Stimulated activated effector memory CD8-positive, alpha-beta T cell treated with anti-CD3 and anti-CD28 coated beads, Interleukin-12 subunit alpha, Interleukin-12 subunit beta, amount 100 ng/mL, for 72 hours (primary cell): ENCODE measurements around the gene OSTF1.
A peak's percentile ranks its signal among the peaks of the same experiment; 100 is the strongest.

Source experiments
- ATAC-seq: fragments of 150-1000 bp; cut with Tn5 transposase; 2 replicates; pipeline ENCODE4 v1.10.0; 2021
- DNase-seq, 2 donors: peaks; one replicate each; pipeline ENCODE4 v3.0.0; 2021 to 2022; ENCODE audit warnings: low spot score in 2 of 2
- H3K27ac Mint-ChIP-seq: one replicate; pipeline ENCODE4 v1.8.0; 2022; ENCODE audit warnings: mild to moderate bottlenecking, mixed read lengths
- H3K36me3 Mint-ChIP-seq: one replicate; pipeline ENCODE4 v1.8.0; 2022; ENCODE audit warnings: mild to moderate bottlenecking, mixed read lengths
- H3K4me1 Mint-ChIP-seq: one replicate; pipeline ENCODE4 v1.8.0; 2022; ENCODE audit warnings: mixed read lengths
- H3K4me3 Mint-ChIP-seq: one replicate; pipeline ENCODE4 v1.8.0; 2022; ENCODE audit warnings: mild to moderate bottlenecking, mixed read lengths
- H3K9me3 Mint-ChIP-seq: one replicate; pipeline ENCODE4 v1.8.0; 2022; ENCODE audit warnings: mixed read lengths

The OSTF1 gene

DNA sequence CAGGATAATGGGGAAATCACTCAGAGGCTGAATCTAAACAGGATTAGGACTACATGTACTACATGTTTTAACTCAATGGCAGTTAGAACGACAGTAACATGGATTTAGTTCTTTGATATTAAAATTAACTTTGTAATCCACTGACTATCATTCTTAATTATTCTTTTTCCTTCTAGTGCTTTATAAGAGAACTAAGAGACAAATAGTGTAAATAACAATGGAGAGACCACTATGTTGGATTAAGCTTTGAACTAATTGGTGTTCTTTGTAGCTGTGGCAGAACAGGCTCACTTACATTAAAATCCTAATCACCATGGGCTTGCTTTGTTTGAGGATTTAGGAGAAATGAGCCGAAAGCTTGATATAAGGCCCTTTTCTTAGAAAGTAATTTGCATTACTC, 19.1 kb upstream of the OSTF1 start:
- H3K4me3 Mint-ChIP-seq: no peak overlapping the region
- ATAC-seq (no peak), DNase-seq (no peak)
- no peaks in the 10 kb centered on the region for H3K9me3 Mint-ChIP-seq
- H3K36me3 Mint-ChIP-seq: peaks cover 68% of the 10 kb centered on the region
- H3K4me1 Mint-ChIP-seq: peaks cover 15% of the 10 kb centered on the region
- no peak overlapping the region for H3K27ac Mint-ChIP-seq

DNA sequence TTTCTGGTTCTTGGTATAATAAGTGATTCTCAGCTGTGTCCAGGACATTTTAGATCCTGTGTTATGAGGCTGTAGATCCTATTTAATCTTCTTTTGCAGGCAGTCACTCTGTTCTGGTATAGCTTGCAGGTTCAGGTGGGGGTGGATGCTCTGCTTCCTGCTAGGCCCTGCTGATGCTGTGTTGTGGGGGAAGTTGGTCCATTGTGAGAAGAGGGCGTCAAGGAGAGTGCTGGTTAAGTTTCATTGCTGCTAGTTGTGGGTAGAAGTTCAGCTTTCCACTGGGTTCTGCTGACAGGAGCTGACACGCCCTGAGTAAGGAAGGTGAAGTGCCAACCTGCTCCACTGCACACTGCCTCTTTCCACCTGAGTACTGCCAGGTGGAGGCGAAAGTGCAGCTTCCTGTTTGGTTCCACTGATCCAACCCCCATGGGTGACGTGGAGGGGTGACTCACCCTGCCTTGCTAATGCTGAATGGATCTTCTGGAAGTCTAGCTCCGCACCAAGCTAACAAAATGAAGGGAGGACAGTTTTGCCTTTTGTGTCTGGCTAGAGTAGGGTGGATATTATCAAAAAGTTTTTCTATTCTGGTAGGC, 16.7 kb upstream of the OSTF1 start:
- peak; percentile 86 for ATAC-seq
- Mint-ChIP-seq H3K36me3 (peaks cover 73% of the 10 kb centered on the region), H3K4me1 (peaks cover 15% of the 10 kb centered on the region), H3K27ac (peak overlapping the region; percentile 48), H3K4me3 (no peak overlapping the region), H3K9me3 (no peaks in the 10 kb centered on the region)
- no peak for DNase-seq

DNA sequence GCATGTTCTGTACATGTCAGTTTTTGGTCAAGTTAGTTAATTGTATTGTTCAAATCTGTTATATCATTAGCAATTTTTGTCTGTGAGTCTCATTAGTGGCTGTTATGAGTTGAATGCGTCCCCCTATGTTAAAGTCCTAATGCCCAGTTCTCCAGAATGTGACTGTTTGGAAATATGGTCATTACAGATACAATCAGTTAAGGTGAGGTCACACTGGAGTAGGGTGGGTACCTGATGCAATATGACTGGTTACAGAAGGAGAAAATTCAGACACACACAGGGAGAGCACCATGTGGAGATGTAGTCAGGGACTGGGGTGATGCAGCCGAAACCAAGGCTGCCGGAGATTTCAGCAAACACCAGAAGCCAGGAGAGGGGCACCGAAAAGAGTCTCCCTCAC, 15.4 kb upstream of the OSTF1 start:
- H3K27ac Mint-ChIP-seq: no peak overlapping the region

DNA sequence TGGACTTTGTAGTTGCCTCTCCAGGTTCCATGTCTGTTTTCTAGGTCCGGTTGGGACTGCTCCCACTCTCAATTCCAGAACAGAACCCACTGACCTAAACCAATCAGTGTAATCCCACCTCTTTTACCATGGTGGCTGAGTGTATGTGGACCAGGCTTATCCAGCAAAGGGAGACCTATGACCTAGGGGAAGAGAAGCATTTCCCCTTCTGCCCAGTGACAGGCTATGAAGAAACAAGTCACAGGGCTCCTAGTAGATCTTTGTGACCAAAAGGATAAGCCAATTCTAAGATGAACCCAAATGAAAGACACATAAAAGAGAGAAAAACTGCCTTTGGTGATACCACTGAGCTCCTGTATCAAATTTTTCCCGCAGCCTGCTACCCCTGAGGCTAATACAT, 6.7 kb upstream of the OSTF1 start:
- ATAC-seq (no peak), DNase-seq (no peak)
- H3K9me3 Mint-ChIP-seq: no peaks in the 10 kb centered on the region
- no peak overlapping the region for H3K4me3 Mint-ChIP-seq
- peaks cover 35% of the 10 kb centered on the region for H3K4me1 Mint-ChIP-seq
- peak overlapping the region; percentile 3 for H3K27ac Mint-ChIP-seq
- peaks cover 74% of the 10 kb centered on the region for H3K36me3 Mint-ChIP-seq

More for the DNA sequence above, 15.4 kb upstream of the OSTF1 start:
- no peak for DNase-seq
- Mint-ChIP-seq H3K9me3 (no peaks in the 10 kb centered on the region), H3K36me3 (peaks cover 84% of the 10 kb centered on the region), H3K4me3 (no peak overlapping the region), H3K4me1 (peaks cover 15% of the 10 kb centered on the region)
- ATAC-seq: no peak

DNA sequence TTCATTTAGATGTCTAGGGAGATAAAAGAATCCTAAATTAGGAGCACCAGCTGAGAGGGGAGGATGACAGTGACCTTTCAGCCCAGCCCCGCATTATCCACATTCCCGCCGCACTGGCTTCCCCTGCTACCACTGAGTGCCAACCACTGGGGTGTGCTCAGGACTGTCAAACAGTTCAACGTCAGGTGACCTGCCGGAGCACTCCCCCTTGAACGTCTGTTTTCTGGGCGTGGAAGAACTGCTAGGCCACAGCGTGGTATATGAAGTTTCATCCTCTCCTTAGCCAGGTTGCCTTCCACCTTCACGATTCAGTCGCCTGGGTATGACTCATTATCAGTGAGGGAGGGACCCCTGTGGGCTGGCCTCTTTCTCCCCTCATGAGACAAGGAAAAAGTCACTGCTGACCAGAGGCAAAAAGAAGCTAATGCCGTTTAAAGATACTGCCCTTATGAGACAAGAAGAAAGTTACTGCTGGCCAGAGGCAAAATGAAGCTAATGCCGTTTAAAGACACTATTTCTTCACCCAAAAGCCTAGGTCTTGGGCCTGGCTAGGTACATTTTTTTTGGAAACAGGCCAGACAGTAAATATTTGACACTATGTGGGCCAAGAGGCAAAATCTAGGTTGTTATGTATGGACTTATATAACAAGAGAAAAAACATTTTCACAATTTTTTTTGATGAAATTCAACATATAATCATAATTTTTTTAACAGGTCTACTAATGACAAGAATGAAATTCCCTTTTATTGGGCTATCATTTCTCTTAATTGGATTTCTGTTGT, 4.9 kb upstream of the OSTF1 start:
- Mint-ChIP-seq H3K4me1 (peaks cover 37% of the 10 kb centered on the region), H3K36me3 (peaks cover 69% of the 10 kb centered on the region), H3K9me3 (no peaks in the 10 kb centered on the region), H3K27ac (peak overlapping the region; percentile 68), H3K4me3 (peak overlapping the region; percentile 33)
- DNase-seq (peak; percentile 31 to 68), ATAC-seq (peak; percentile 66)

DNA sequence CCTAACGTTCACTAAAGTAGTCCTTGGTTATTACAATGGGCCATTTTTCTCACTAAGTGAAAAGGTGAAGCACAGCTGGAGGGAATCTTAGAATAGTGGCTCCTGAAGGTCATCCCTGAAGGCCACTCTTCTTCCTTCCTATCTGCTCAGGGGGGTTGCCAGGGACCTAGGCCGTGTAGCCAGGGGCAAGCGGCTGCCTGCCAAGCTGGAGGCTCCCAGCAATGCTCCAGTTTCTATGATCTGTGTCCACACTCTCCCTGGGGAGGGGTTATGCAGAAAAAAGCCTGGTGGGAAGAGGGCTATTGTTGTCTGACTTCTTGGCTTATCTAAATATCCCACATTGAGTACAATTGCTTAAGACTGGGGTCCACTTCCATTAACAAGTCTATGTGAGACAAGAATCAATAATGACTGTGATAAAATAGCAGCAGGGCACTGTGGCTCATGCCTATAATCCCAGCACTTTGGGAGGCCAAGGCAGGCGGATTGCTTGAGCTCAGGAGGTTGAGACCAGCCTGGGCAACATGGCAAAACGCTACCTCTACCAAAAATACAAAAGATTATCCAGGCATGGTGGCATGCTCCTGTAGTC, 4.1 kb upstream of the OSTF1 start:
- Mint-ChIP-seq H3K27ac (peak overlapping the region; percentile 26), H3K36me3 (peaks cover 68% of the 10 kb centered on the region), H3K4me3 (no peak overlapping the region), H3K9me3 (no peaks in the 10 kb centered on the region), H3K4me1 (peaks cover 42% of the 10 kb centered on the region)
- DNase-seq (no peak), ATAC-seq (no peak)

DNA sequence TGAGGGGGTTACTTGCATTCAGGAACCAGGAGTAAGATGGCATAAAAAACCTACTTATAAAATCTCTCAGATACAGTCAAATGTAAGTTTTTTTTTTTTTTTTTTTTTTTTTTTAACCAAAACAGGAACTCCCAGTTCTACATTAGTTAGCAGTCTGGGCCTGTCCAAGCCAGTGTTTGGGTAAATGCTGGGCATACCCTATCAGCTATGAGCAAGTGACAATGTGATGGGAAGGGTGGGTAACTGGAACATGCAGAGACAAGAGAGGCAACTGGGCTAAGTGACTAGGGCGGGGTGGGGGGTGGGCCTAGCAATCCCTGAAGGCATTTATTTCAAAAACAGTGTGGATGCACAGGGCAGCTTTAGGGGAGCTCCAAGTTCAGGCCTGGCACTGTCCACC, 2.7 kb upstream of the OSTF1 start:
- H3K27ac Mint-ChIP-seq: peak overlapping the region; percentile 95
- H3K4me3 Mint-ChIP-seq: peak overlapping the region; percentile 94
- no peaks in the 10 kb centered on the region for H3K9me3 Mint-ChIP-seq
- ATAC-seq (no peak), DNase-seq (no peak)
- peaks cover 43% of the 10 kb centered on the region for H3K4me1 Mint-ChIP-seq
- peaks cover 66% of the 10 kb centered on the region for H3K36me3 Mint-ChIP-seq

DNA sequence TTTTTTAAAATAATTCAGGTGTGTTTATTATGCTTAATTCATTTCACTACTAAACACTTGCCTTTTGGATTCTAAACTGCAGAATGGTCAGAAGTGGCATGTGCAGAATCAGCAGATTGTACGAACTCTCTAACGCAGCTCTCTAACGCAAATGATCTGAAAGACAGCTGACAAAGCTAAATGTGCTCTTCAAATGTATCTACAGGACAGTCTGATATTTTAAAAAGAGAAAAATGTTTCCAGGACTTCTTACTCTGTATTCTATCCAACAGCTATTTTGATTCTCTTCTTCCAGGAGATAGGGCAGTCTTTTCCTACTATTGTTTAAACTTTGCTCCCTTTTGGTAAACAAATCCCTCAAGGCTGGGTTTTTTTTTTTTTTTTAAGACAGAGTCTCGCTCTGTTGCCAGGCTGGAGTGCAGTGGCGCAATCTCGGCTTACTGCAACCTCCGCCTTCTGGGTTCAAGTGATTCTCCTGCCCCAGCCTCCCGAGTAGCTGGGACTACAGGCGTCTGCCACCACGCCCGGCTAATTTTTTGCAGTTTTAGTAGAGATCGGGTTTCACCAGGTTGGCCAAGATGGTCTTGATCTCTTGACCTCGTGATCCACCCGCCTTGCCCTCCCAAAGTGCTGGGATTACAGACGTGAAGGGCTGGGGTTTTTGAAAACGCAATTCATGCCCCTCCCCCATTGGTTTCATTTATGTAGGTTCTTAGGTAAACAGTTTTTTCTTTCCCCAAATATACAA, 1.6 kb upstream of the OSTF1 start:
- H3K27ac Mint-ChIP-seq: peak overlapping the region; percentile 95
- DNase-seq: peak in 1 of 2 donors; percentile 63
- peaks cover 64% of the 10 kb centered on the region for H3K36me3 Mint-ChIP-seq
- ATAC-seq: no peak
- H3K9me3 Mint-ChIP-seq: no peaks in the 10 kb centered on the region
- peak overlapping the region; percentile 94 for H3K4me3 Mint-ChIP-seq
- peaks cover 50% of the 10 kb centered on the region for H3K4me1 Mint-ChIP-seq

DNA sequence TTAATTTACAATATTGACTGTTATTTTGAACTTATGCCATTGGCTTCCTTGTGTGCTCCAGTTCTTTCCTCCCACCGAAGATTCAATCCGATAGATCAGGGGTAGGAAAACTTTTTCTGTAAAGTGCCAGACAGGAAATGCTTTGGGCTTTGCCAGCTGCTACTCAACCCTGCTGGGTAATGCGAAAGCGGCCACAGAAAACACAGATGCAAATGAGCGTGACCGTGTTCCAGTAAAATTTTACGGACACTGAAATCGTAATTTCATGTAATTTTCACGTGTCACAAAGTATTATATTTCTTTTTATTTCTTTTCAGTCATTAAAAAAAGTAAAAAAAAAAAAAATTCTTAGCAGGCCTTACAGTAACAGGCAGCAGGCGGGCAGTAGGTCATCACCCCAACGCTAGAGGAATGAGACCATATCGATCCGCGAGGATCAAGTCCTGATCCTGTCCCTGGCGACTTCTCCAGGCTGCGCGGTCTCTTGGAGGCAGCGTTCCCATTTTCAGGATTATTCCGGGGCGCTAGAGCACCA, 958 bp upstream of the OSTF1 start:
- Mint-ChIP-seq H3K9me3 (no peaks in the 10 kb centered on the region), H3K36me3 (peaks cover 58% of the 10 kb centered on the region), H3K4me3 (peak overlapping the region; percentile 94), H3K4me1 (peaks cover 51% of the 10 kb centered on the region), H3K27ac (peak overlapping the region; percentile 95)
- ATAC-seq (no peak), DNase-seq (peak in 1 of 2 donors; percentile 64)

DNA sequence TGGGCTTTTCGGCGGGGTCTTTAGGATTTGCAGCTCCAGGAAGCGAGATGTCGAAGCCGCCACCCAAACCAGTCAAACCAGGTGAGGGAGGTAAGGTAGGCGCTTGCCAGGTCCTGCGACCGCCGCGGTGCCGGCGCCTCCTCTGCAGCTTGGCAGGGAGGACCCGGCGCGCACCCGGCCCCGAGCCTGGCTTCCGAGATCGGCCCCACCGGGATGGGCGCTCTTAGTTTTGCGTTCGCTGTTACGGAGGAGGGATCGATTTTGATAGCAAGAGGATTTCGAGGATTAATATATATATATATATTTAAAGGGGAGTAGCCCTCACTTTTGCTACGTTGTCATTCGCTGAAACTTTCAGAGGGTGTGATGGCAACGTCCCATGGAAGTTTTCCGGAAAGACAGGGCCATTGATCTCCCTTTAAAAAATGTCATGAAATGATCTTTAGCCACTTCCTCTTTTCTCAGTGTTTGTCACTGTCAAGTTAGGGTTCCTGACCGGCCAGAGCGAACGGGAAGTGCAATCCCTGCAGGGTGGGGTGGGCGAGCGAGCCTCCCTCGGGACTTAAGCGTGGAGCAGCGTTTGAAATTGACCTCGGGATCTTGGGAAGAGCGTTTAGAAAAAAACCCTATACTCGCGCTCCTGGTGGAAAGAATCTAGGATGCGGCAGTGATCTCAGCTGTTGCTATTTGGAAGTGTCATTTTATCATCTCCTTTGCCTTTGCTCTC, 495 bp downstream of the OSTF1 start:
- peak in 1 of 2 donors; percentile 60 for DNase-seq

DNA sequence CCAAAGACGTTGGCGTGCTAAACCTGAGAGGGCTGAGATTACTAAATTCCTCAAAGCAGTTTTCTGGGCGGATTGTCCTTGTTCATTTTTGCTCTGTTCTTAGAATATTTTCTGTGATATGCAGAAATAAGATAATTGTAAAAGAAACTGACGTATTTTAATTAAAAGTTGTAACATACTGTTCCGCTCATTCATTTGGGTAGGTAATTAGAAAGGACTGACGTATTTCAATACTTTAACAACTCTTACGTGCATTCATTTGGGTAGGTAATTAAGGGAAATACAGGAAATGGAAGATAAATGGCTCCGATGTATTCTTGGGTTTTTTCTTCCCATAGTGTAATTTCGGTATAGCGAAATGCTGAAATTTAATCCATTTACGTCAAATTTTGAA, 1.1 kb downstream of the OSTF1 start:
- Mint-ChIP-seq H3K27ac (peak overlapping the region; percentile 95), H3K36me3 (peaks cover 61% of the 10 kb centered on the region), H3K4me1 (peaks cover 58% of the 10 kb centered on the region), H3K4me3 (peak overlapping the region; percentile 94), H3K9me3 (no peaks in the 10 kb centered on the region)
- no peak for ATAC-seq
- no peak for DNase-seq

More for the DNA sequence above, 495 bp downstream of the OSTF1 start:
- peak overlapping the region; percentile 95 for H3K27ac Mint-ChIP-seq
- H3K4me1 Mint-ChIP-seq: peaks cover 52% of the 10 kb centered on the region
- no peaks in the 10 kb centered on the region for H3K9me3 Mint-ChIP-seq
- peak overlapping the region; percentile 94 for H3K4me3 Mint-ChIP-seq
- peak; percentile 35 for ATAC-seq
- H3K36me3 Mint-ChIP-seq: peaks cover 57% of the 10 kb centered on the region

DNA sequence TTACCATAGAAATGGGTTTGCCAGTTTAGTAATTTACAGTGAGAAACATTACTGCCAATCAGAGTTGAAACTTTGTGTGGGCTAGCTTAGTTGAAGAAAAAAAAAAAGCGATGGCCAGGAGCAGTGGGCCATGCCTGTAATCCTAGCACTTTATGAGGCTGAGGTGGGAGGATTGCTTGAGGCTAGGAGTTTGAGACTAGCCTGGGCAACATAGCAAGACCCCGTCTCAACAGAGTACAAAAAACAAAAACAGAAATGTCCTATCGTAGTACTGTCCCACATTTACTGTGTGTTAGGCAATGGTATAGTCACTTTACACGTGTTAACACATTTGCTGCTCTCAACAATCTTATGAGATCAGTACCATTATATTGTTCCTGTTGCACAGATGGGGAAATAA, 2.3 kb downstream of the OSTF1 start:
- Mint-ChIP-seq H3K4me1 (peaks cover 61% of the 10 kb centered on the region), H3K36me3 (peaks cover 63% of the 10 kb centered on the region), H3K4me3 (peak overlapping the region; percentile 94), H3K9me3 (no peaks in the 10 kb centered on the region), H3K27ac (peak overlapping the region; percentile 95)
- ATAC-seq (no peak), DNase-seq (no peak)

DNA sequence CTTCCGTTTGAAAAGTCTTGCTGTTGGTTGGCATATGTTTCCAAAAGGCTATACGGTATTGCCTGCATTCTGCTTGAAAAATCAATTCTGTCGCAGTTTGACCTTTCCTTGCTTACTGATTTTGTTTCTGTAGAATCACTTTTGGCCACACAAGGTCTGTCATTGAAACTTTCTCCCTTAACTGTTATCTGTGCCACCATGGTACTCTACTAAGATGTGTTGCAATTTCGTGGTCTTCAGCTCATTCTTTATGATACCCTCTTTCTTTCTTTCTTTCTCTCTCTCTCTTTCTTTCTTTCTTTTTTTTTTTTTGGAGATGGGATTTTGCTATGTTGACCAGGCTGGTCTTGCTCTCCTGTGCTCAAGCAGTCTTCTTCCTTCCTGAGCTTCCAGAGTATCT, 4.5 kb downstream of the OSTF1 start:
- Mint-ChIP-seq H3K4me1 (peaks cover 59% of the 10 kb centered on the region), H3K9me3 (no peaks in the 10 kb centered on the region), H3K27ac (peak overlapping the region; percentile 30), H3K36me3 (peaks cover 62% of the 10 kb centered on the region), H3K4me3 (peak overlapping the region; percentile 94)
- DNase-seq (no peak), ATAC-seq (no peak)

DNA sequence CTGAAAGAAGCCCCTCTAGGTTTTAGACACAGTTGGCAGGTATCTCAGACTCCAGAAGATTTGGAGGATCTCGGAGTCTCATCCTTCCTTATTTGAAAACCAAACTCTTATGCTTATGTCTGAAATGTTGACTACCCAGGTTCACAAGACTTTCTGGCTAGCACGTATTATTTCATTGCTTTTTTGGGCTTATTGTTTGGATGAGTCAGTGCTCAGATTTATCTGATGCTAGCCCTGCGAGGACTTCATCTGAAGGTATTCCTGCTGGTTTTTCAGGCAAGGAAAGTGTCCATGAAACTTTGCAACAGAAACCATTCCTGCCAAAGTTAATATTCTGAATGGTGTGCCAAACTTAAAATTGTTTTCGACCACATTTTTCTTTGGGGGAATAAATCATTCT, 8.5 kb downstream of the OSTF1 start:
- H3K9me3 Mint-ChIP-seq: no peaks in the 10 kb centered on the region
- H3K27ac Mint-ChIP-seq: peak overlapping the region; percentile 32
- DNase-seq (no peak), ATAC-seq (no peak)
- H3K4me3 Mint-ChIP-seq: no peak overlapping the region
- peaks cover 68% of the 10 kb centered on the region for H3K4me1 Mint-ChIP-seq
- peaks cover 59% of the 10 kb centered on the region for H3K36me3 Mint-ChIP-seq
